Stimulated activated naive CD8-positive, alpha-beta T cell treated with anti-CD3 and anti-CD28 coated beads, Interleukin-15, Interleukin-2, amounts not matched to agents 100 ng/mL and 50 ng/mL, for 24 hours (primary cell): ENCODE measurements around the gene TGM5.
"Not testable (repeated sequence)": the region's sequence is repeated elsewhere in the genome, so short reads cannot be mapped to it uniquely, and the experiment has no call there.

ENCODE experiments used
- H3K27ac Mint-ChIP-seq: one replicate; pipeline ENCODE4 v1.8.0; 2021; ENCODE audit warnings: mild to moderate bottlenecking, mixed read lengths
- H3K27me3 Mint-ChIP-seq: one replicate; pipeline ENCODE4 v1.8.0; 2021; ENCODE audit warnings: mixed read lengths
- H3K36me3 Mint-ChIP-seq: one replicate; pipeline ENCODE4 v1.8.0; 2021; ENCODE audit warnings: low read depth, mixed read lengths
- H3K4me1 Mint-ChIP-seq: one replicate; pipeline ENCODE4 v1.8.0; 2021; ENCODE audit warnings: low read depth, mixed read lengths
- H3K4me3 Mint-ChIP-seq: one replicate; pipeline ENCODE4 v1.8.0; 2021; ENCODE audit warnings: mild to moderate bottlenecking, mixed read lengths
- H3K9me3 Mint-ChIP-seq: one replicate; pipeline ENCODE4 v1.8.0; 2021; ENCODE audit warnings: mixed read lengths

Gene TGM5

GRCh38 chr15:43208052-43209002, 58.4 kb downstream of the TGM5 start:
- no peak overlapping the region for H3K27ac Mint-ChIP-seq
- H3K4me1 Mint-ChIP-seq: peaks cover 6% of the 10 kb centered on the region
- H3K36me3 Mint-ChIP-seq: no peaks in the 10 kb centered on the region
- peaks cover 4% of the 10 kb centered on the region for H3K27me3 Mint-ChIP-seq
- no peak overlapping the region for H3K4me3 Mint-ChIP-seq
- no peaks in the 10 kb centered on the region for H3K9me3 Mint-ChIP-seq

- peaks cover 6% of the 10 kb centered on the region for H3K4me1 Mint-ChIP-seq
Measured at GRCh38 chr15:43207024-43207423, 59.7 kb downstream of the TGM5 start.

GRCh38 chr15:43206054-43206453, 60.7 kb downstream of the TGM5 start:
- no peaks in the 10 kb centered on the region for H3K9me3 Mint-ChIP-seq
- no peak overlapping the region for H3K4me3 Mint-ChIP-seq
- H3K27me3 Mint-ChIP-seq: peaks cover 4% of the 10 kb centered on the region
- no peaks in the 10 kb centered on the region for H3K36me3 Mint-ChIP-seq
- H3K27ac Mint-ChIP-seq: no peak overlapping the region
- H3K4me1 Mint-ChIP-seq: peaks cover 6% of the 10 kb centered on the region

More at GRCh38 chr15:43207024-43207423, 59.7 kb downstream of the TGM5 start:
- no peak overlapping the region for H3K4me3 Mint-ChIP-seq
- no peaks in the 10 kb centered on the region for H3K9me3 Mint-ChIP-seq
- peaks cover 4% of the 10 kb centered on the region for H3K27me3 Mint-ChIP-seq
- no peaks in the 10 kb centered on the region for H3K36me3 Mint-ChIP-seq
- H3K27ac Mint-ChIP-seq: no peak overlapping the region

GRCh38 chr15:43204016-43204901, 62.5 kb downstream of the TGM5 start:
- peak overlapping the region; percentile 46 for H3K27ac Mint-ChIP-seq
- no peaks in the 10 kb centered on the region for H3K27me3 Mint-ChIP-seq
- no peaks in the 10 kb centered on the region for H3K9me3 Mint-ChIP-seq
- H3K36me3 Mint-ChIP-seq: no peaks in the 10 kb centered on the region
- peaks cover 13% of the 10 kb centered on the region for H3K4me1 Mint-ChIP-seq
- no peak overlapping the region for H3K4me3 Mint-ChIP-seq

GRCh38 chr15:43199945-43200488, 66.7 kb downstream of the TGM5 start:
- Mint-ChIP-seq H3K4me3 (no peak overlapping the region), H3K27me3 (no peaks in the 10 kb centered on the region), H3K27ac (no peak overlapping the region), H3K36me3 (peaks cover 26% of the 10 kb centered on the region), H3K4me1 (peaks cover 13% of the 10 kb centered on the region), H3K9me3 (peaks cover 7% of the 10 kb centered on the region)

GRCh38 chr15:43198992-43199391, 67.7 kb downstream of the TGM5 start:
- Mint-ChIP-seq H3K27me3 (no peaks in the 10 kb centered on the region), H3K4me1 (peaks cover 7% of the 10 kb centered on the region), H3K36me3 (peaks cover 36% of the 10 kb centered on the region), H3K9me3 (peaks cover 7% of the 10 kb centered on the region), H3K4me3 (no peak overlapping the region), H3K27ac (no peak overlapping the region)

GRCh38 chr15:43198556-43198955, 68.2 kb downstream of the TGM5 start:
- H3K36me3 Mint-ChIP-seq: peaks cover 37% of the 10 kb centered on the region
- not testable (repeated sequence) for H3K27me3 Mint-ChIP-seq

GRCh38 chr15:43197773-43198172, 69.0 kb downstream of the TGM5 start:
- not testable (repeated sequence) for H3K4me3 Mint-ChIP-seq, H3K4me1 Mint-ChIP-seq, H3K27ac Mint-ChIP-seq, H3K9me3 Mint-ChIP-seq, H3K27me3 Mint-ChIP-seq
- H3K36me3 Mint-ChIP-seq: peaks cover 44% of the 10 kb centered on the region

More at GRCh38 chr15:43198556-43198955, 68.2 kb downstream of the TGM5 start:
- H3K9me3 Mint-ChIP-seq, H3K4me3 Mint-ChIP-seq, H3K4me1 Mint-ChIP-seq, H3K27ac Mint-ChIP-seq: not testable (repeated sequence)

- Mint-ChIP-seq H3K36me3 (peaks cover 47% of the 10 kb centered on the region), H3K9me3 (peaks cover 7% of the 10 kb centered on the region), H3K4me3 (no peak overlapping the region), H3K4me1 (peaks cover 7% of the 10 kb centered on the region), H3K27ac (no peak overlapping the region), H3K27me3 (no peaks in the 10 kb centered on the region)
Measured at GRCh38 chr15:43196760-43197548, 69.8 kb downstream of the TGM5 start.

GRCh38 chr15:43194795-43195194, 71.9 kb downstream of the TGM5 start:
- Mint-ChIP-seq H3K4me3 (no peak overlapping the region), H3K36me3 (peaks cover 63% of the 10 kb centered on the region), H3K27me3 (no peaks in the 10 kb centered on the region), H3K9me3 (peaks cover 7% of the 10 kb centered on the region), H3K27ac (no peak overlapping the region), H3K4me1 (peaks cover 1% of the 10 kb centered on the region)

- no peak overlapping the region for H3K27ac Mint-ChIP-seq
- no peaks in the 10 kb centered on the region for H3K4me1 Mint-ChIP-seq
- peaks cover 7% of the 10 kb centered on the region for H3K9me3 Mint-ChIP-seq
- H3K4me3 Mint-ChIP-seq: no peak overlapping the region
- no peaks in the 10 kb centered on the region for H3K27me3 Mint-ChIP-seq
- H3K36me3 Mint-ChIP-seq: peaks cover 70% of the 10 kb centered on the region
Measured at GRCh38 chr15:43193710-43194109, 73.0 kb downstream of the TGM5 start.

- Mint-ChIP-seq H3K9me3 (no peaks in the 10 kb centered on the region), H3K4me3 (no peak overlapping the region), H3K27ac (no peak overlapping the region), H3K27me3 (no peaks in the 10 kb centered on the region), H3K36me3 (peaks cover 45% of the 10 kb centered on the region), H3K4me1 (peaks cover 15% of the 10 kb centered on the region)
Measured at GRCh38 chr15:43190178-43190577, 76.5 kb downstream of the TGM5 start.

- Mint-ChIP-seq H3K36me3 (peaks cover 36% of the 10 kb centered on the region), H3K4me3 (no peak overlapping the region), H3K4me1 (peaks cover 15% of the 10 kb centered on the region)
Measured at GRCh38 chr15:43189296-43189695, 77.4 kb downstream of the TGM5 start.

GRCh38 chr15:43187544-43188155, 79.1 kb downstream of the TGM5 start:
- no peak overlapping the region for H3K27ac Mint-ChIP-seq
- no peaks in the 10 kb centered on the region for H3K27me3 Mint-ChIP-seq
- H3K9me3 Mint-ChIP-seq: no peaks in the 10 kb centered on the region
- no peak overlapping the region for H3K4me3 Mint-ChIP-seq
- H3K36me3 Mint-ChIP-seq: peaks cover 25% of the 10 kb centered on the region
- H3K4me1 Mint-ChIP-seq: peaks cover 15% of the 10 kb centered on the region

More at GRCh38 chr15:43189296-43189695, 77.4 kb downstream of the TGM5 start:
- no peak overlapping the region for H3K27ac Mint-ChIP-seq
- H3K27me3 Mint-ChIP-seq: no peaks in the 10 kb centered on the region
- H3K9me3 Mint-ChIP-seq: no peaks in the 10 kb centered on the region
